ENCODE results near the gene REP15. TPM values are rescaled to one million over a fixed set of nuclear protein-coding genes. Genes with fewer than 3 reads are reported as not detected.

REP15 gene
- total and polyA plus RNA-seq, 2 of the 4 experiments (the other 2 are of a cell fraction) = 0.48 to 2.2 TPM

- dilution Hi-C loops (cut with HindIII; ENCODE audit: low sequenced_read_pairs, unreplicated experiment) (no loop called here), in situ Hi-C loops (cut with MboI; ENCODE audit: low sequenced_read_pairs) (no loop called here), intact Hi-C loops (cut with micrococcal nuclease) (no loop called here)
- Histone ChIP-seq H3K14ac (replicated peaks; ENCODE audit: low read depth, low read length) (no peak overlapping the region), H2BK20ac (ENCODE audit: low read depth, low read length) (no peak overlapping the region), H2AK9ac (replicated peaks; ENCODE audit: low read depth, low read length, poor library complexity) (no peak overlapping the region), H4K8ac (ENCODE audit: low read depth in 2 of 2, low read length in 2 of 2) (no peak overlapping the region), H3K4me3 (ENCODE audit: insufficient read depth, low read depth, low read length) (no peak overlapping the region), H2AK5ac (ENCODE audit: low read depth, low read length) (no peak overlapping the region), H3K4me1 (ENCODE audit: control insufficient read depth, insufficient read depth, low read length) (no peaks in the 10 kb centered on the region), H2AFZ (replicated peaks; ENCODE audit: low read length, poor library complexity) (no peak overlapping the region), H2BK120ac (ENCODE audit: low read depth, low read length) (no peak overlapping the region), H2BK15ac (ENCODE audit: low read depth, low read length) (no peak overlapping the region), H3K79me1 (ENCODE audit: low read depth in 1 of 2, low read length in 2 of 2) (peaks cover 0 to 3% of the 10 kb centered on the region in 2 experiments; a peak in 2 of 4 replicates), H3K9ac (ENCODE audit: low read depth, low read length) (no peak overlapping the region), H3K4me2 (ENCODE audit: low read depth, low read length) (no peak overlapping the region), H3K27me3 (ENCODE audit: control insufficient read depth, insufficient read depth, low read length) (no peaks in the 10 kb centered on the region), H4K20me1 (ENCODE audit: insufficient read depth, low read length) (no peaks in the 10 kb centered on the region), H3K18ac (ENCODE audit: low read depth, low read length) (no peak overlapping the region), H3K4ac (ENCODE audit: low read depth, low read length) (no peak overlapping the region), H3K27ac (ENCODE audit: insufficient read depth, low read length) (no peak overlapping the region), H3K23ac (ENCODE audit: low read depth, low read length) (no peak overlapping the region), H2BK5ac (ENCODE audit: low read depth, low read length, poor library complexity, severe bottlenecking) (no peak overlapping the region), H4K91ac (ENCODE audit: insufficient read depth, low read depth, low read length) (no peak overlapping the region), H3K9me1 (ENCODE audit: insufficient read depth, low read length) (no peaks in the 10 kb centered on the region), H4K5ac (ENCODE audit: low read depth, low read length) (no peak overlapping the region), H3K56ac (ENCODE audit: extremely low read depth, insufficient read depth, low read length) (no peak overlapping the region), H3K9me3 (ENCODE audit: control insufficient read depth, insufficient read depth, low read length) (no peaks in the 10 kb centered on the region), H3K36me3 (ENCODE audit: control insufficient read depth, insufficient read depth, low read length) (peaks cover 17% of the 10 kb centered on the region)
- no TSS peak for BruUV-seq (replicated peaks)
- no peak for TF ChIP-seq POLR2A (IDR thresholded peaks at IDR 0.05; ENCODE audit: low read depth, low read length)
- no peak for TF ChIP-seq FOS (IDR thresholded peaks at IDR 0.05; ENCODE audit: low read depth, low read length)
- TF ChIP-seq RFX5 (IDR thresholded peaks at IDR 0.05; ENCODE audit: low read depth, low read length) = no peak
- no peak for TF ChIP-seq RCOR1 (IDR thresholded peaks at IDR 0.05; ENCODE audit: insufficient replicate concordance, low read length)
- no peak for TF ChIP-seq MXI1 (IDR thresholded peaks at IDR 0.05; ENCODE audit: borderline replicate concordance, low read depth, low read length)
- no peak for TF ChIP-seq CTCF (conservative IDR thresholded peaks at IDR 0.05; ENCODE audit: low read depth, low read length)
- TF ChIP-seq CEBPB (IDR thresholded peaks at IDR 0.05; ENCODE audit: low read depth, low read length) = no peak
- no peak for TF ChIP-seq ELK1 (IDR thresholded peaks at IDR 0.05; ENCODE audit: borderline replicate concordance, low read depth, low read length)
- TF ChIP-seq MAFK (IDR thresholded peaks at IDR 0.05; ENCODE audit: low read depth, low read length) = no peak
- ChIA-PET POLR2A (ENCODE audit: unreplicated experiment) (no interaction called here), CTCF (no interaction called here)
- ATAC-seq (ENCODE audit: low read depth) (no peak), DNase-seq (no peak)
- WGBS, 2 experiments (ENCODE audit: extremely low coverage in 2 of 2, insufficient read length in 1 of 2) = no CpG with 5 or more reads among the region's 3 CpGs
Measured at GRCh38 chr12:27696864-27697564, 767 bp downstream of the REP15 start.

Data from IMR-90 (cell line).